Superior temporal gyrus (tissue), 1 donor: ENCODE measurements around the gene KATNA1.

Source experiments
- DNase-seq: peaks from one replicate; pipeline ENCODE4 v3.0.0-alpha.2; 2016; ENCODE audit errors: extremely low spot score

The KATNA1 gene

GRCh38 chr6:149608381-149608982, 40.0 kb downstream of the KATNA1 start:
- no peak for DNase-seq

GRCh38 chr6:149600508-149600907, 48.0 kb downstream of the KATNA1 start:
- DNase-seq: no peak

- no peak for DNase-seq
Measured at GRCh38 chr6:149593408-149593807, 55.1 kb downstream of the KATNA1 start.

- no peak for DNase-seq
Measured at GRCh38 chr6:149592983-149593382, 55.5 kb downstream of the KATNA1 start.

- no peak for DNase-seq
Measured at GRCh38 chr6:149586149-149586548, 62.4 kb downstream of the KATNA1 start.

- DNase-seq: no peak
Measured at GRCh38 chr6:149581349-149581748, 67.2 kb downstream of the KATNA1 start.

GRCh38 chr6:149580880-149581279, 67.6 kb downstream of the KATNA1 start:
- no peak for DNase-seq

- DNase-seq: no peak
Measured at GRCh38 chr6:149567945-149568585, 80.4 kb downstream of the KATNA1 start.

- no peak for DNase-seq
Measured at GRCh38 chr6:149567194-149567586, 81.3 kb downstream of the KATNA1 start.

- no peak for DNase-seq
Measured at GRCh38 chr6:149566410-149567193, 81.9 kb downstream of the KATNA1 start.

GRCh38 chr6:149565527-149566409, 82.7 kb downstream of the KATNA1 start, which contains the start of gene GINM1:
GINM1 (plus strand) TSS chr6:149566375; CDS start chr6:149566415, 40 bp downstream.
- peak; percentile 97 for DNase-seq

GRCh38 chr6:149563928-149564325, 84.6 kb downstream of the KATNA1 start:
- DNase-seq: no peak

- no peak for DNase-seq
Measured at GRCh38 chr6:149563203-149563927, 85.1 kb downstream of the KATNA1 start.

- DNase-seq: no peak
Measured at GRCh38 chr6:149560736-149561135, 87.8 kb downstream of the KATNA1 start.

GRCh38 chr6:149559389-149559788, 89.1 kb downstream of the KATNA1 start:
- DNase-seq: no peak

- no peak for DNase-seq
Measured at GRCh38 chr6:149558029-149558428, 90.5 kb downstream of the KATNA1 start.

GRCh38 chr6:149551920-149552319, 96.6 kb downstream of the KATNA1 start:
- DNase-seq: no peak

GRCh38 chr6:149545754-149546471, 102.6 kb downstream of the KATNA1 start, which contains the start of gene PPIL4:
PPIL4 (minus strand) TSS chr6:149546043; CDS start chr6:149546005, 38 bp downstream.
- peak; percentile 95 for DNase-seq

GRCh38 chr6:149545258-149545753, 103.2 kb downstream of the KATNA1 start:
- DNase-seq: peak; percentile 47
